ENCODE data around the gene GABRG3.

GRCh38 chr15:27458345-27459084, 487.5 kb downstream of the GABRG3 start:
- TF ChIP-seq ZNF239 (CRISPR knock-in tag; IDR thresholded peaks at IDR 0.05) (no peak), RAD21 (CRISPR knock-in tag; conservative IDR thresholded peaks at IDR 0.05 in 1 of 2, IDR thresholded peaks at IDR 0.05 in 1 of 2) (no peak), REST (IDR thresholded peaks at IDR 0.05; ENCODE audit: borderline replicate concordance) (no peak), REST (CRISPR knock-in tag; IDR thresholded peaks at IDR 0.05; ENCODE audit: low read depth) (no peak), POLR3A (IDR thresholded peaks at IDR 0.05; ENCODE audit: borderline replicate concordance, extremely low read depth, insufficient read depth, insufficient read length) (no peak), ZNF318 (IDR thresholded peaks at IDR 0.05; ENCODE audit: borderline replicate concordance in 1 of 2, low read depth in 1 of 2) (no peak), POLR2H (tag; IDR thresholded peaks at IDR 0.05; ENCODE audit: low read depth) (no peak), NFE2 (IDR thresholded peaks at IDR 0.05; ENCODE audit: low read depth) (no peak), NCOA6 (IDR thresholded peaks at IDR 0.05) (no peak), GTF3C2 (IDR thresholded peaks at IDR 0.05; ENCODE audit: borderline replicate concordance, extremely low read depth, insufficient read length) (no peak), ZNF165 (CRISPR knock-in tag; IDR thresholded peaks at IDR 0.05; ENCODE audit: borderline replicate concordance) (no peak), MLX (CRISPR knock-in tag; conservative IDR thresholded peaks at IDR 0.05) (no peak)

All from K562 (cell line).